GM10266 (cell line): ENCODE data around the gene BEX3.

Experiments used
- DNase-seq: peaks from one replicate; pipeline ENCODE4 v3.0.0; 2012; ENCODE audit errors: extremely low spot score
- TF ChIP-seq, protein P1 (sequence below): IDR thresholded peaks from 2 replicates; pipeline ENCODE4 v1.5.1; 2012; ENCODE audit warnings: mild to moderate bottlenecking, low read depth; ENCODE audit not compliant: control insufficient read depth, insufficient read depth; ENCODE audit errors: missing control alignments

Gene BEX3

DNA sequence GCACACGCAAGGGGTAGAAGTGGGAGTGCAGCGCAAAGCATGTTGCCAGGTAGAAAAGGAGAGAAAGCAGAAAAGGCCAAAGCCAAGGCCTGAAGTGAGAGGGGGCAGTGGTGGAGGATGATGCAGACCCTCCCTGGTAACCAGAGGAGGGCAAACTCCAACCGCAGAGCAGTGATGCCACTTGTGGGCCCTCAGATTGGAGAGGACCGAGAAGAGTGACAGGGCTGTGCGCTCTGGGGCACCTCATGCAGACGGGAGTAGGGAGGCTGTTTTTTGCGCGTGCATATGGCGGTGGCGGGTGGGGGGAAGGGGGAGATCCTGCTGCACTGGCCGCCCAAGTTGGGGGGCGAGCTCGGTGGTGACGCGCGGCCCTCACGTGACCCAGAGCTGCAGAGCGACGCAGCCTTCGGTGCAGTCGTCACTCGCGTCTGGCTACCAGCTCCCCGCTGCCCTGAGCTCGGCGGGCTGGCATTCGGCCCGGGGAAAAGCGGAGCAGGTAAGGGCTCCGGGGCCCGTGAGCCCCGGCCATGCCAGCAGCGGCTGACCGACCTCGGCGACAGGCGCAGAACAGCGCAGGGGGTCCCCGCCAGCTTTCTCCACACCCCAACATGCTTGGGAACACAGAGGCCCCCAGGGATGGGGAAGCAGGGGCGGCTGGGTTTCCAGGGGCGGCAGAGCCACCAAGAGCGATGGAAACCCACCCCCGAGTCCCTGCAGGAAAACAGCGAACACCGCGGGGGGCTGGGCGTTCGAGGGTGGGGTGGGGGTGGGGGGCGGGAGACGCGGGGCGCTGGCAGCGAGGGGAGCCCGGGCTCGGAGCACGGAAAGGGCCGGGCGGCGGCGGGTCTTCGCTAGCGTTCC, at the start of gene BEX3:
TSS of gene BEX3 (plus strand) at position 421 of the 861 bp plus-strand sequence. CDS start 984 bp downstream, outside the sequence.
- TF ChIP-seq, protein P1, sequence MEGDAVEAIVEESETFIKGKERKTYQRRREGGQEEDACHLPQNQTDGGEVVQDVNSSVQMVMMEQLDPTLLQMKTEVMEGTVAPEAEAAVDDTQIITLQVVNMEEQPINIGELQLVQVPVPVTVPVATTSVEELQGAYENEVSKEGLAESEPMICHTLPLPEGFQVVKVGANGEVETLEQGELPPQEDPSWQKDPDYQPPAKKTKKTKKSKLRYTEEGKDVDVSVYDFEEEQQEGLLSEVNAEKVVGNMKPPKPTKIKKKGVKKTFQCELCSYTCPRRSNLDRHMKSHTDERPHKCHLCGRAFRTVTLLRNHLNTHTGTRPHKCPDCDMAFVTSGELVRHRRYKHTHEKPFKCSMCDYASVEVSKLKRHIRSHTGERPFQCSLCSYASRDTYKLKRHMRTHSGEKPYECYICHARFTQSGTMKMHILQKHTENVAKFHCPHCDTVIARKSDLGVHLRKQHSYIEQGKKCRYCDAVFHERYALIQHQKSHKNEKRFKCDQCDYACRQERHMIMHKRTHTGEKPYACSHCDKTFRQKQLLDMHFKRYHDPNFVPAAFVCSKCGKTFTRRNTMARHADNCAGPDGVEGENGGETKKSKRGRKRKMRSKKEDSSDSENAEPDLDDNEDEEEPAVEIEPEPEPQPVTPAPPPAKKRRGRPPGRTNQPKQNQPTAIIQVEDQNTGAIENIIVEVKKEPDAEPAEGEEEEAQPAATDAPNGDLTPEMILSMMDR = no peak
- DNase-seq = peak; percentile 13

DNA sequence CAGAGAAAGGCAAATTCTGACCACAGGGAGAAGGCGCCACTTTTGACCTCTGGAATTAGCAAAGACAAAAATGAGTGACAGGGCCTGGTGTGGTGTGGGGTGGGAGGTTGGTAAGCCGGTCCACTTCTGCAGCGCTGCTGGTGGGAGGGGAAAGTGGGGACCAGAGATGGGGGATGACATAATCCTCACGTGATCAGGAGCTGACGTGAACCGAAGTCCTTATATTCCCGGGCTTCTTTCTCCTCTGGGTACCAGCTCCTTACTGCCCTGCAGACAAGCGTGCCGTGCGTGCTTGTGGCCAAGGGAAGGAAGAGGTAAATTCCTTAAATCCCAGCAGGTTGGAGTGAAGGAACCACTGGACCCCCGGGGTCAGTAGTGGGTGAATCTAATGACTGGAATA, 46.3 kb upstream of the BEX3 start, which contains the start of gene TCEAL7:
TSS of gene TCEAL7 (plus strand) at position 249 of the 400 bp plus-strand sequence. CDS start 1,165 bp downstream, outside the sequence.
- DNase-seq = no peak
- TF ChIP-seq, protein P1 = no peak

DNA sequence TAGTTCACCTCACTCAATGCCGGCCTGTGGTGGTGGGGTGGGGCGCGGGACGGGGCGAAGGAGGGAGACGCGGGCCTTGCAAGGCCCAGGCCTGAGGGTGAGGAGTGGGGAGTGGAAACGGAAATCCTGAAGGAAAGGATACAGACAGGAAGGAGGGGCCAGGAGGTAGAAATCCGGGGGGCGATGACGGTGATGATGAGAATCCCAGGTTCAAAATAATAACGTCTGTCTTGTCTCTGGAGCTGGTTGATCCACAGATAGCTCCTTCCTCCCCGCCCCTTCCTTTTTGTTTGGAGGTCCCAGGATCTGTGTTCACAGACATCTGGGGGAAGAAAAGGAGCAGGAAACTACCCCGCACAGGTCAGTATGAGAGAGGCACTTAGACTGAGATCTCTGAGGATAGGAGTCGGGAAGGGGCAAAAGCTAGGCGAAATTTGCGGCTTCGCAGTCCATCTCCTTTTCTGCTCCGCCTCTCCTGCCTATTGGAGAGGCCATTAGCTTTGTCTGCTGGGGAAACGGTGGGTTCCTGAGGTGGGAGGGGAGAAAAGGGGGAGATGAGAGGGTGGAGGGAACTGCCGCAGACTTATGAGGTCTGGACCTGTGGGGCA, 45.6 kb upstream of the BEX3 start:
- TF ChIP-seq, protein P1 = no peak

DNA sequence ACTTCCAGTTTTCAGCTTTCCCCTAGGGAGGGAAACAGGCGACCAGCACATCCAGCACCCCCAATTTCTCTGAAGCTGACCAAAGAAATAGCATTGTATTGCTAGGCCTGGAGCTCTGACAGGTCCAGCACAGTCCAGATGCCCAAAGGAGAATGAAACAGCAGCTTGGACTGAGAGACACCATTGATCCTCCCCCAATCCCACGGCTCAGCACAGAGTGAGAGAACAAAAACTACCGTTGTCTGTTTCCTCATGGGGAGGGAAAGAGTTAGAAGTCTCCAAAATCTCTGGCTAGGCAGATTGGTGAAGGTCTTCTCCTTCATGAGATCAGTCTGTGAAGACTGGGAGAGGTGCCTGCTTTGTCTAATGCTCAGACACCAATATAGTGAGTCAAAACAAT, 37.7 kb upstream of the BEX3 start:
- TF ChIP-seq, protein P1 = no peak

More for the DNA sequence above, 45.6 kb upstream of the BEX3 start:
- DNase-seq = no peak

DNA sequence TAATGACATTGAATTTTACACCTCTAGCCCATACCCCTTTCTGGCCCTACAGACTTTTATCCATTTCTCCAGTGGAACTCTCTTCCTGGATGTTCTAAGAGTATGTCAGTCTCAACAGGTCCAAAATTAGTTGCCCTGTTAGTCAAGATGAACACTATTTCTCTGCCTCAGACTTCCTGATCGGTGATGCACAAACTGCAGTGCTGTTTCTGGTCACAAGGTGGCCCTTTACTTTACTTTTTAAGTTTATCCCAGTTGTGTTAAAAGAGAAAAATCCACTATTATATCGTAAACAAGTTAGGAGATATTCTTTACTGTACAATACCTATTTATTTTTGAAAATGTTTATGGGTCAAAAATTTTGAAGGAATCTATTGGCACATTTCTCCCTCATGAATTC, 33.2 kb upstream of the BEX3 start:
- TF ChIP-seq, protein P1 = peak; percentile 49
- peak; percentile 27 for DNase-seq

More for the DNA sequence above, 37.7 kb upstream of the BEX3 start:
- DNase-seq = no peak

DNA sequence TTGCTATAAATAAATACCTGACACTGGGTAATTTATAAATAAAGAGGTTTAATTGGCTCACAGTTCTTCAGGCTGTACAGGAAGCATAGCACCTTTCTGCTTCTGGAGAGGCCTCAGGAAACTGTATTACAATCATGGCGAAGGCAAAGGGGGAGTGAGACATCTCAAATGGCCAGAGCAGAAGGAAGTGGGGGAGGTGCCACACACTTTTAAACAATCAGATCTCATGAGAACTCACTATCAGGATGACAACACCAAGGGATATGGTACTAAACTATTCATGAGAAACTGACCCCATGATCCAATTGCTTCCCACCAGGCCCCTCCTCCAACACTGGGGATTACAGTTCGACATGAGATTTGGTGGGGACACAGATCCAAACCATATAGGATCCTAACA, 31.7 kb upstream of the BEX3 start:
- TF ChIP-seq, protein P1 = no peak
- no peak for DNase-seq
